Stomach (tissue), 4 donors: ENCODE measurements around the gene CBX8.

ENCODE experiments used
- POLR2A ChIP-seq, 4 donors: fragments of 450-650 bp; IDR thresholded peaks; one replicate each; pipeline ENCODE4 v1.6.1; 2016; ENCODE audit warnings: antibody characterized with exemption in 4 of 4, control low read depth in 2 of 4, mild to moderate bottlenecking in 1 of 4, moderate library complexity in 1 of 4
- TF ChIP-seq, protein P1 (sequence below), 7 experiments: fragments of 450-650 bp in 4 of 7; fragments of 200-600 bp in 3 of 7; sonication (generic) in 3 of 7; IDR thresholded peaks; one replicate each; pipeline ENCODE4 v1.5.1; 2016 to 2019; ENCODE audit warnings: antibody characterized with exemption in 7 of 7, control low read depth in 2 of 7, mild to moderate bottlenecking in 1 of 7

DNA sequence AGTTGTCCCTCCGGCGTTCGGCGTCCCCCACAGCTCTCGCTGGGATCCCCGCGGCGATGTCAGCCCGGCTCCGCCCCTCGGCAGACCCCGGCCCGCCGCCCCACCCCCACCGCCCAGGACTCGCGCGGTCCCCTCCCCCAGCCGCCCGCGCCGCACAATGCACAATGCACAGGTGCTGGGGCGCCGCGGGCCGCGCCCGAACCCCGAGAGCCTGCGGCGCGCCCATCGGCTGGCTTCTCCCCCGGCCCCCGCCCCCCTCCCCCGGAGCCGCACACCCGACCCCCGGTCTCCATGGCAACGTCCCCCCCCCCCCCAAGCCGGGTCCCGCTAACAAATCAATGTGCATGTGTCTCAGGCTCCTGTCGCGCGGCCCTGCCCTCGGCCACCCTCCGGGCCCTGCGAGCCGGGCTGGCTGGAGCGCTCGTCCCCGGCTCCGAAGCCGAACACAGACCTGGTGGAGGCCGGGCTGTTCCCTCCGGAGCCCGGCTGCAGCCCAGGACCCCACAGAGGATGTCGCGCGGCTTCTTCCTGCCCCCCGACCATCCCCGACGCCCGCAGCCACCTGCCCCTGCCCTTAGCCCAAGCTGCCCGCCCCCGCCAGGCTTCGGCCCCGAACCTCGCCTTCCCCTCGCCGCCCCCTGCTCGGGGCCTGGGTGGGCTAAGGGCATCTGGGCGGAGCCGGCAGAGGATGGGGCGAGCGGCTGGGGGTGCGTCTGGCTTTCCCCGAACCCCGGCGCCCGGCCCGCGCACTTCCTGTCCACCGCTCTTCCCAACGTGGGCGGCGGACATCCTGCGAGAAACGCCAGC, 818 bp upstream of the CBX8 start:
- no peak for TF ChIP-seq POLR2A (IDR thresholded peaks at IDR 0.05)
- TF ChIP-seq, protein P1, sequence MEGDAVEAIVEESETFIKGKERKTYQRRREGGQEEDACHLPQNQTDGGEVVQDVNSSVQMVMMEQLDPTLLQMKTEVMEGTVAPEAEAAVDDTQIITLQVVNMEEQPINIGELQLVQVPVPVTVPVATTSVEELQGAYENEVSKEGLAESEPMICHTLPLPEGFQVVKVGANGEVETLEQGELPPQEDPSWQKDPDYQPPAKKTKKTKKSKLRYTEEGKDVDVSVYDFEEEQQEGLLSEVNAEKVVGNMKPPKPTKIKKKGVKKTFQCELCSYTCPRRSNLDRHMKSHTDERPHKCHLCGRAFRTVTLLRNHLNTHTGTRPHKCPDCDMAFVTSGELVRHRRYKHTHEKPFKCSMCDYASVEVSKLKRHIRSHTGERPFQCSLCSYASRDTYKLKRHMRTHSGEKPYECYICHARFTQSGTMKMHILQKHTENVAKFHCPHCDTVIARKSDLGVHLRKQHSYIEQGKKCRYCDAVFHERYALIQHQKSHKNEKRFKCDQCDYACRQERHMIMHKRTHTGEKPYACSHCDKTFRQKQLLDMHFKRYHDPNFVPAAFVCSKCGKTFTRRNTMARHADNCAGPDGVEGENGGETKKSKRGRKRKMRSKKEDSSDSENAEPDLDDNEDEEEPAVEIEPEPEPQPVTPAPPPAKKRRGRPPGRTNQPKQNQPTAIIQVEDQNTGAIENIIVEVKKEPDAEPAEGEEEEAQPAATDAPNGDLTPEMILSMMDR (IDR thresholded peaks at IDR 0.05) = no peak
